Measurements from ENCODE around the gene CREM. TPM values are rescaled to one million over a fixed set of nuclear protein-coding genes. Genes with fewer than 3 reads are reported as not detected.

The CREM gene
- total and polyA plus RNA-seq, 10 of the 15 experiments (the other 5 are each of a cell fraction or from before 2014, with no cell fraction given) = 51.3 to 115 (median 70.6) TPM

DNA sequence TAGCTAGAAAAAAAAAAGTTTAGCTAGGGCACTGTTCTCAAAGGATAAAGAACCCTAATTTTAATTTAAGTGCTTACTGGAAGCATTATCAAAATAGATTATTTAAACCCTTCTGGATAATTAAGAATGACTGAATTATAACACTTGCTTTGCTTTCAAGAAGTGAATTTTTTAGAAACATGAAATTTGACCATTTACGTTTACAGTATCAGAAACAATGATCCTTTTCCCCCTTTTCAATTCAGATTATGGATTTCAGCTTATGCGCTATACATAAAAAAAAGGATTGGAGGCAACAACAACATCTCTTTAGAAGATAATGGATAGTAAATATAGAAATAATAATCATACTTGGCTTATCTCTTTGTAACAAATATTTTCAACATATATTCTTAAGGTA, 39.2 kb downstream of the CREM start:
- Histone ChIP-seq H3K27me3 (replicated peaks in 1 of 2; ENCODE audit: control insufficient read depth in 2 of 2, insufficient read depth in 2 of 2, low read length in 1 of 2) (no peaks in the 10 kb centered on the region), H3K36me3 (ENCODE audit: control insufficient read depth in 2 of 2, insufficient read depth in 2 of 2, low read length in 1 of 2) (no peaks in the 10 kb centered on the region), H3K4me3 (no peak overlapping the region), H3K79me2 (ENCODE audit: control insufficient read depth, insufficient read depth, low read length) (no peaks in the 10 kb centered on the region), H4K20me1 (ENCODE audit: control insufficient read depth, insufficient read depth) (no peaks in the 10 kb centered on the region), H3K9ac (ENCODE audit: control insufficient read depth, insufficient read depth, low read length) (no peak overlapping the region), H3K27ac (ENCODE audit: control insufficient read depth, insufficient read depth) (no peak overlapping the region), H3K4me1 (ENCODE audit: control insufficient read depth, insufficient read depth, low read length) (no peaks in the 10 kb centered on the region), H3K9me3 (replicated peaks; ENCODE audit: control insufficient read depth, insufficient read depth, low read length) (peaks cover 1% of the 10 kb centered on the region; the same call in 1 of the 3 replicates), H2AFZ (ENCODE audit: control insufficient read depth, low read depth, low read length) (no peak overlapping the region), H3K4me2 (ENCODE audit: control insufficient read depth, insufficient read depth) (no peak overlapping the region)
- ChIA-PET CTCF (interaction anchor here (1.0 to 1.9 kb wide), 2 partner anchors 13 to 30 kb away, joined by 3 to 7 read pairs; no protein-coding TSS in a partner anchor), POLR2A (no interaction called here), RAD21 (ENCODE audit: unreplicated experiment) (no interaction called here), SMC1A (ENCODE audit: uncharacterized antibody, unreplicated experiment) (interaction anchor here (0.5 to 0.9 kb wide), 4 partner anchors 19 to 1573 kb away, joined by 3 to 5 read pairs (median 4); no protein-coding TSS in a partner anchor)
- WGBS (ENCODE audit: insufficient coverage, insufficient replicate concordance, low lambda C conversion rate, missing lambda C conversion rate) = 97% methylated on average over 2 of the region's 2 CpGs
- no peak for DNase-seq (ENCODE audit: low read depth, low spot score)
- intact Hi-C loops (cut with micrococcal nuclease; ENCODE audit: unreplicated experiment) (no loop called here), in situ Hi-C loops (cut with MboI) (no loop called here)
- ATAC-seq = no peak
- TF ChIP-seq, protein P1, sequence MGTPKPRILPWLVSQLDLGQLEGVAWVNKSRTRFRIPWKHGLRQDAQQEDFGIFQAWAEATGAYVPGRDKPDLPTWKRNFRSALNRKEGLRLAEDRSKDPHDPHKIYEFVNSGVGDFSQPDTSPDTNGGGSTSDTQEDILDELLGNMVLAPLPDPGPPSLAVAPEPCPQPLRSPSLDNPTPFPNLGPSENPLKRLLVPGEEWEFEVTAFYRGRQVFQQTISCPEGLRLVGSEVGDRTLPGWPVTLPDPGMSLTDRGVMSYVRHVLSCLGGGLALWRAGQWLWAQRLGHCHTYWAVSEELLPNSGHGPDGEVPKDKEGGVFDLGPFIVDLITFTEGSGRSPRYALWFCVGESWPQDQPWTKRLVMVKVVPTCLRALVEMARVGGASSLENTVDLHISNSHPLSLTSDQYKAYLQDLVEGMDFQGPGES (IDR thresholded peaks at IDR 0.05) = no peak
- TF ChIP-seq MTA2 (IDR thresholded peaks at IDR 0.05; ENCODE audit: low read depth) = no peak
- TF ChIP-seq CBX3 (IDR thresholded peaks at IDR 0.05; ENCODE audit: borderline replicate concordance, low read depth) = no peak
- FAIRE-seq = no peak
- no TSS peak for BruUV-seq (replicated peaks)

DNA sequence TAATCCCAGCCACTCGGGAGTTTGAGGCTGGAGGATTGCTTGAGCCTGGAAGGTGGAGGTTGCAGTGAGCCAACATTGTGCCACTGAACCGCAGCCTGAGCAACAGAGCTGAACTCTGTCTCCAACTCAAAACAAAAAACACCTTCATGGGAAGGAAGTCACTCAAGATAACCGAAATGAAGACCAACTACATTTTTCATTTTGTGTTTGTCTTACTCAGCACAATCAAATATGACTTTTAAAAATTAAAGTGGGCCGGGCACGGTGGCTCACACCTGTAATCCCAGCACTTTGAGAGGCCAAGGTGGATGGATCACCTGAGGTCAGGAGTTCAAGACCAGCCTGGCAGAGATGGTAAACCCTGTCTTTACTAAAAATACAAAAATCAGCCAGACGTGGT, 40.0 kb downstream of the CREM start:
- Histone ChIP-seq H3K36me3 (ENCODE audit: control insufficient read depth in 2 of 2, insufficient read depth in 2 of 2, low read length in 1 of 2) (no peaks in the 10 kb centered on the region), H3K9me3 (replicated peaks; ENCODE audit: control insufficient read depth, insufficient read depth, low read length) (peaks cover 1% of the 10 kb centered on the region; the same call in 1 of the 3 replicates), H3K79me2 (ENCODE audit: control insufficient read depth, insufficient read depth, low read length) (no peaks in the 10 kb centered on the region), H3K4me1 (ENCODE audit: control insufficient read depth, insufficient read depth, low read length) (no peaks in the 10 kb centered on the region), H3K4me3 (no peak overlapping the region), H3K9ac (ENCODE audit: control insufficient read depth, insufficient read depth, low read length) (no peak overlapping the region), H3K4me2 (ENCODE audit: control insufficient read depth, insufficient read depth) (no peak overlapping the region), H2AFZ (ENCODE audit: control insufficient read depth, low read depth, low read length) (no peak overlapping the region), H4K20me1 (ENCODE audit: control insufficient read depth, insufficient read depth) (no peaks in the 10 kb centered on the region), H3K27me3 (replicated peaks in 1 of 2; ENCODE audit: control insufficient read depth in 2 of 2, insufficient read depth in 2 of 2, low read length in 1 of 2) (no peaks in the 10 kb centered on the region), H3K27ac (ENCODE audit: control insufficient read depth, insufficient read depth) (no peak overlapping the region)
- ChIA-PET CTCF (interaction anchor here (1.3 kb wide), 1 partner anchor 13 kb away, joined by 5 read pairs; no protein-coding TSS in a partner anchor), SMC1A (ENCODE audit: uncharacterized antibody, unreplicated experiment) (interaction anchor here (0.9 kb wide), 1 partner anchor 20 kb away, joined by 3 read pairs; no protein-coding TSS in a partner anchor), POLR2A (no interaction called here), RAD21 (ENCODE audit: unreplicated experiment) (interaction anchor here (1.5 kb wide), 1 partner anchor 29 kb away, joined by 4 read pairs; no protein-coding TSS in a partner anchor)
- in situ Hi-C loops (cut with MboI) = no loop called here
- FAIRE-seq = no peak
- WGBS (ENCODE audit: insufficient coverage, insufficient replicate concordance, low lambda C conversion rate, missing lambda C conversion rate) = 74% methylated on average over 6 of the region's 6 CpGs
- intact Hi-C loops (cut with micrococcal nuclease; ENCODE audit: unreplicated experiment) = no loop called here
- no TSS peak for BruUV-seq (replicated peaks)
- DNase-seq (ENCODE audit: low read depth, low spot score) = no peak
- no peak for ATAC-seq
- TF ChIP-seq, protein P2, sequence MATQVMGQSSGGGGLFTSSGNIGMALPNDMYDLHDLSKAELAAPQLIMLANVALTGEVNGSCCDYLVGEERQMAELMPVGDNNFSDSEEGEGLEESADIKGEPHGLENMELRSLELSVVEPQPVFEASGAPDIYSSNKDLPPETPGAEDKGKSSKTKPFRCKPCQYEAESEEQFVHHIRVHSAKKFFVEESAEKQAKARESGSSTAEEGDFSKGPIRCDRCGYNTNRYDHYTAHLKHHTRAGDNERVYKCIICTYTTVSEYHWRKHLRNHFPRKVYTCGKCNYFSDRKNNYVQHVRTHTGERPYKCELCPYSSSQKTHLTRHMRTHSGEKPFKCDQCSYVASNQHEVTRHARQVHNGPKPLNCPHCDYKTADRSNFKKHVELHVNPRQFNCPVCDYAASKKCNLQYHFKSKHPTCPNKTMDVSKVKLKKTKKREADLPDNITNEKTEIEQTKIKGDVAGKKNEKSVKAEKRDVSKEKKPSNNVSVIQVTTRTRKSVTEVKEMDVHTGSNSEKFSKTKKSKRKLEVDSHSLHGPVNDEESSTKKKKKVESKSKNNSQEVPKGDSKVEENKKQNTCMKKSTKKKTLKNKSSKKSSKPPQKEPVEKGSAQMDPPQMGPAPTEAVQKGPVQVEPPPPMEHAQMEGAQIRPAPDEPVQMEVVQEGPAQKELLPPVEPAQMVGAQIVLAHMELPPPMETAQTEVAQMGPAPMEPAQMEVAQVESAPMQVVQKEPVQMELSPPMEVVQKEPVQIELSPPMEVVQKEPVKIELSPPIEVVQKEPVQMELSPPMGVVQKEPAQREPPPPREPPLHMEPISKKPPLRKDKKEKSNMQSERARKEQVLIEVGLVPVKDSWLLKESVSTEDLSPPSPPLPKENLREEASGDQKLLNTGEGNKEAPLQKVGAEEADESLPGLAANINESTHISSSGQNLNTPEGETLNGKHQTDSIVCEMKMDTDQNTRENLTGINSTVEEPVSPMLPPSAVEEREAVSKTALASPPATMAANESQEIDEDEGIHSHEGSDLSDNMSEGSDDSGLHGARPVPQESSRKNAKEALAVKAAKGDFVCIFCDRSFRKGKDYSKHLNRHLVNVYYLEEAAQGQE (IDR thresholded peaks at IDR 0.05; ENCODE audit: low read depth, low read length) = no peak
- TF ChIP-seq, protein P3, sequence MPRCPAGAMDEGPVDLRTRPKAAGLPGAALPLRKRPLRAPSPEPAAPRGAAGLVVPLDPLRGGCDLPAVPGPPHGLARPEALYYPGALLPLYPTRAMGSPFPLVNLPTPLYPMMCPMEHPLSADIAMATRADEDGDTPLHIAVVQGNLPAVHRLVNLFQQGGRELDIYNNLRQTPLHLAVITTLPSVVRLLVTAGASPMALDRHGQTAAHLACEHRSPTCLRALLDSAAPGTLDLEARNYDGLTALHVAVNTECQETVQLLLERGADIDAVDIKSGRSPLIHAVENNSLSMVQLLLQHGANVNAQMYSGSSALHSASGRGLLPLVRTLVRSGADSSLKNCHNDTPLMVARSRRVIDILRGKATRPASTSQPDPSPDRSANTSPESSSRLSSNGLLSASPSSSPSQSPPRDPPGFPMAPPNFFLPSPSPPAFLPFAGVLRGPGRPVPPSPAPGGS (IDR thresholded peaks at IDR 0.05; ENCODE audit: borderline replicate concordance, insufficient read depth, low read depth, low read length, poor library complexity, severe bottlenecking) = no peak
- no peak for TF ChIP-seq NFXL1 (IDR thresholded peaks at IDR 0.05; ENCODE audit: borderline replicate concordance)

Data from GM12878 (cell line).